ENCODE results near the gene MOCS3. TPM values are rescaled to one million over a fixed set of nuclear protein-coding genes. Genes with fewer than 3 reads are reported as not detected.

MOCS3 gene
- 4.9 to 6.3 TPM (median 5.7 TPM) in 5 replicates for total RNA-seq (2022; extraction: Qiagen RNA extraction; ENCODE audit: low read depth)

GRCh38 chr20:50958615-50959542 is at the start of gene MOCS3:
Gene MOCS3 (plus strand): TSS chr20:50958818. CDS start chr20:50958843, 25 bp downstream.

GRCh38 chr20:50931306-50932015 is 27.2 kb upstream of the MOCS3 start, which contains the start of gene ADNP:
Gene ADNP (minus strand): TSS chr20:50931437. CDS start chr20:50903996, 27,441 bp downstream.

GRCh38 chr20:50957798-50958614 is 612 bp upstream of the MOCS3 start, which contains the start of gene DPM1:
Gene DPM1 (minus strand): TSS chr20:50958532. CDS start chr20:50958523, 9 bp downstream.

Other genes starting within 250 kb of the MOCS3 start
- 1.8 to 3.4 TPM (median 2.4 TPM) in 5 replicates for gene PARD6B, start 227.2 kb upstream of the MOCS3 start, total RNA-seq (2022; extraction: Qiagen RNA extraction; ENCODE audit: low read depth)
- gene BCAS4, start 163.8 kb upstream of the MOCS3 start, total RNA-seq (2022; extraction: Qiagen RNA extraction; ENCODE audit: low read depth): 24.0 to 32.6 TPM (median 25.3 TPM) in 5 replicates
- gene ADNP, start 27.4 kb upstream of the MOCS3 start, total RNA-seq (2022; extraction: Qiagen RNA extraction; ENCODE audit: low read depth): 38.9 to 50.5 TPM (median 44.7 TPM) in 5 replicates
- gene DPM1, start 286 bp upstream of the MOCS3 start, total RNA-seq (2022; extraction: Qiagen RNA extraction; ENCODE audit: low read depth): 66.4 to 123 TPM (median 68.7 TPM) in 5 replicates
- 12.9 to 34.4 TPM (median 21.2 TPM) in 5 replicates for gene KCNG1, start 64.3 kb downstream of the MOCS3 start, total RNA-seq (2022; extraction: Qiagen RNA extraction; ENCODE audit: low read depth)

All from A549 treated with ZK216348 at 1 μM for 4 hours (cell line).